ENCODE results near the gene CXCR5.

The CXCR5 gene

GRCh38 chr11:118938491-118939403 lies 55.1 kb downstream of the CXCR5 start:
- ChIA-PET CTCF (interaction anchor here (0.6 to 2.4 kb wide), 3 partner anchors 8 to 372 kb away, joined by 4 to 18 read pairs (median 5); no protein-coding TSS in a partner anchor), POLR2A (interaction anchor here (0.6 to 1.1 kb wide), 2 partner anchors 10 to 144 kb away, joined by 3 to 4 read pairs; no protein-coding TSS in a partner anchor)
- Histone ChIP-seq H3K27ac (ENCODE audit: extremely low read depth, low read depth, low read length) (no peak overlapping the region), H3K9me3 (ENCODE audit: control insufficient read depth, insufficient read depth, low read depth, low read length) (no peaks in the 10 kb centered on the region), H3K4me3 (ENCODE audit: low read depth, low read length) (no peak overlapping the region), H3K36me3 (ENCODE audit: control insufficient read depth in 2 of 2, insufficient read depth in 1 of 2, low read length in 2 of 2) (no peaks in the 10 kb centered on the region), H3K4me1 (ENCODE audit: control insufficient read depth, insufficient read depth, low read length) (no peaks in the 10 kb centered on the region)
- TF ChIP-seq ZNF16 (tag by site-specific recombination; IDR thresholded peaks at IDR 0.05; ENCODE audit: low read depth) (no peak), ZNF560 (tag by site-specific recombination; IDR thresholded peaks at IDR 0.05; ENCODE audit: borderline replicate concordance) (no peak), ZBTB10 (tag by site-specific recombination; IDR thresholded peaks at IDR 0.05) (no peak)

GRCh38 chr11:118939404-118939915 lies 55.8 kb downstream of the CXCR5 start:
- POLR2A ChIA-PET: interaction anchor here (0.6 to 1.1 kb wide), 4 partner anchors 11 to 594 kb away, joined by 3 to 4 read pairs (median 3); no protein-coding TSS in a partner anchor
- no peaks in the 10 kb centered on the region for H3K4me1 ChIP-seq (ENCODE audit: control insufficient read depth, insufficient read depth, low read length)
- no peak overlapping the region for H3K27ac ChIP-seq (ENCODE audit: extremely low read depth, low read depth, low read length)

GRCh38 chr11:118939953-118940598 lies 56.4 kb downstream of the CXCR5 start:
- POLR2A ChIA-PET: interaction anchor here (0.6 kb wide), 2 partner anchors 31 to 594 kb away, joined by 3 read pairs; no protein-coding TSS in a partner anchor
- Histone ChIP-seq H3K4me3 (ENCODE audit: low read depth, low read length) (no peak overlapping the region), H3K36me3 (ENCODE audit: control insufficient read depth in 2 of 2, insufficient read depth in 1 of 2, low read length in 2 of 2) (no peaks in the 10 kb centered on the region), H3K9me3 (ENCODE audit: control insufficient read depth, insufficient read depth, low read depth, low read length) (no peaks in the 10 kb centered on the region), H3K4me1 (ENCODE audit: control insufficient read depth, insufficient read depth, low read length) (no peaks in the 10 kb centered on the region), H3K27ac (ENCODE audit: extremely low read depth, low read depth, low read length) (no peak overlapping the region)
- TF ChIP-seq ZBTB21 (tag by site-specific recombination; IDR thresholded peaks at IDR 0.05) (no peak), GLIS1 (tag by site-specific recombination; IDR thresholded peaks at IDR 0.05) (peak; percentile 33; the same call in 1 of the 2 replicates), PRDM10 (tag by site-specific recombination; IDR thresholded peaks at IDR 0.05) (peak; percentile 70), ZNF341 (tag by site-specific recombination; IDR thresholded peaks at IDR 0.05; ENCODE audit: low read depth) (peak; percentile 60), ZIC2 (tag by site-specific recombination; IDR thresholded peaks at IDR 0.05) (0 out of 2 replicates have a peak, but pooled peaks have one; percentile 13), OSR2 (tag by site-specific recombination; IDR thresholded peaks at IDR 0.05) (no peak), ZNF398 (tag by site-specific recombination; IDR thresholded peaks at IDR 0.05) (peak; percentile 69)
- CTCF ChIA-PET: interaction anchor here (0.8 to 2.4 kb wide), 3 partner anchors 10 to 13 kb away, joined by 4 to 18 read pairs (median 5); no protein-coding TSS in a partner anchor

More at GRCh38 chr11:118939404-118939915, 55.8 kb downstream of the CXCR5 start:
- Histone ChIP-seq H3K4me3 (ENCODE audit: low read depth, low read length) (no peak overlapping the region), H3K9me3 (ENCODE audit: control insufficient read depth, insufficient read depth, low read depth, low read length) (no peaks in the 10 kb centered on the region), H3K36me3 (ENCODE audit: control insufficient read depth in 2 of 2, insufficient read depth in 1 of 2, low read length in 2 of 2) (no peaks in the 10 kb centered on the region)
- TF ChIP-seq ZNF350 (tag by site-specific recombination; IDR thresholded peaks at IDR 0.05) (no peak), ZBTB6 (tag by site-specific recombination; IDR thresholded peaks at IDR 0.05) (no peak)
- CTCF ChIA-PET: interaction anchor here (0.6 to 2.4 kb wide), 3 partner anchors 9 to 373 kb away, joined by 4 to 18 read pairs (median 5); no protein-coding TSS in a partner anchor
